ENCODE data around the gene DNMT3B.

Gene DNMT3B

DNA sequence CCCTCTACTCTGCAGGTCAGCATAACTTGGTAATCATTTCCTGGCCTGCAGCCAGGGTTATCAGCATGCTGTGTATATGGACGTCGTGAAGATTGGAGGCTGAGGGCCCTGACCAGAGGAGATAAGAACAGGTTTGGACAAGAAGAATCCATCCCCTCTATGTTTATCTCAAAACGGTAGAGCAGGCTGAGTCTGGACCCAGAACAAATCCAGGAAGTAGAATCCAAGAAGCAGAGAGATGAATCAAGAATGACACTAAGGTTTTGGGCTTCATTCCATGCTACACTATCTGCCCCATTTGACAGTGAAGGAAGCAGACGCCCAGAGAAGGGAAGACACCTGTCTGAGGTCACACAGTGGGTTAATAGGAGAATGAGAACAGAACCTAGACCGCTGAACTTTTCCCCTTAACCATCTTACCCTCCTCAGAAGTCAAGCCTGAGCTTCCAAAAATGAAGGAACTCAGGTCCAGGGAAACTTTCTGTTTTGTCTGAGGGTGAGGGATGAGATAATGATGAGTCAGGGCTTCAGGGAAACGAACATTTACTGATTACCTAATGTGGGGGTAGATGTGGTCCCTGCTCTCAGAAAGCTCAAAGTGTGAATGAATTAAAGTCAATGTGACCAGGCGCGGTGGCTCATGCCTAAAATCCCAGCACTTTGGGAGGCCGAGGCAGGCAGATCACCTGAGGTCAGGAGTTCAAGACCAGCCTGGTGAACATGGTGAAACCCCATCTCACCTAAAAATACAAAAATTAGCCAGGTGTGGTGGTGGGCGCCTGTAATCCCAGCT, 9.5 kb upstream of the DNMT3B start:
- ATAC-seq: peak; percentile 59

GRCh38 chr20:32753731-32754130, 8.5 kb upstream of the DNMT3B start:
- TF ChIP-seq ZFP3 (CRISPR knock-in tag; IDR thresholded peaks at IDR 0.05): no peak
- peak; percentile 74 for ATAC-seq

More for the DNA sequence above, 9.5 kb upstream of the DNMT3B start:
- TF ChIP-seq TCF4 (CRISPR knock-in tag; IDR thresholded peaks at IDR 0.05; ENCODE audit: borderline replicate concordance) (no peak), PPARA (CRISPR knock-in tag; IDR thresholded peaks at IDR 0.05; ENCODE audit: borderline replicate concordance) (no peak), PATZ1 (CRISPR knock-in tag; IDR thresholded peaks at IDR 0.05; ENCODE audit: borderline replicate concordance) (no peak), ZNF8 (CRISPR knock-in tag; IDR thresholded peaks at IDR 0.05) (no peak), ZNF70 (CRISPR knock-in tag; IDR thresholded peaks at IDR 0.05) (no peak), ZNF565 (CRISPR knock-in tag; conservative IDR thresholded peaks at IDR 0.05; ENCODE audit: low read depth) (no peak), ZFP3 (CRISPR knock-in tag; IDR thresholded peaks at IDR 0.05) (no peak), ZC3H10 (CRISPR knock-in tag; IDR thresholded peaks at IDR 0.05) (no peak), TOX (CRISPR knock-in tag; IDR thresholded peaks at IDR 0.05; ENCODE audit: borderline replicate concordance) (no peak), ESRRG (CRISPR knock-in tag; IDR thresholded peaks at IDR 0.05) (no peak), CREB5 (CRISPR knock-in tag; IDR thresholded peaks at IDR 0.05; ENCODE audit: low read depth) (no peak), GLIS3 (CRISPR knock-in tag; IDR thresholded peaks at IDR 0.05) (no peak), OSR1 (CRISPR knock-in tag; IDR thresholded peaks at IDR 0.05) (no peak), ARNTL (CRISPR knock-in tag; IDR thresholded peaks at IDR 0.05; ENCODE audit: borderline replicate concordance, low read depth) (no peak), BACH2 (CRISPR knock-in tag; IDR thresholded peaks at IDR 0.05; ENCODE audit: borderline replicate concordance) (no peak)
- TF ChIP-seq, protein P1, sequence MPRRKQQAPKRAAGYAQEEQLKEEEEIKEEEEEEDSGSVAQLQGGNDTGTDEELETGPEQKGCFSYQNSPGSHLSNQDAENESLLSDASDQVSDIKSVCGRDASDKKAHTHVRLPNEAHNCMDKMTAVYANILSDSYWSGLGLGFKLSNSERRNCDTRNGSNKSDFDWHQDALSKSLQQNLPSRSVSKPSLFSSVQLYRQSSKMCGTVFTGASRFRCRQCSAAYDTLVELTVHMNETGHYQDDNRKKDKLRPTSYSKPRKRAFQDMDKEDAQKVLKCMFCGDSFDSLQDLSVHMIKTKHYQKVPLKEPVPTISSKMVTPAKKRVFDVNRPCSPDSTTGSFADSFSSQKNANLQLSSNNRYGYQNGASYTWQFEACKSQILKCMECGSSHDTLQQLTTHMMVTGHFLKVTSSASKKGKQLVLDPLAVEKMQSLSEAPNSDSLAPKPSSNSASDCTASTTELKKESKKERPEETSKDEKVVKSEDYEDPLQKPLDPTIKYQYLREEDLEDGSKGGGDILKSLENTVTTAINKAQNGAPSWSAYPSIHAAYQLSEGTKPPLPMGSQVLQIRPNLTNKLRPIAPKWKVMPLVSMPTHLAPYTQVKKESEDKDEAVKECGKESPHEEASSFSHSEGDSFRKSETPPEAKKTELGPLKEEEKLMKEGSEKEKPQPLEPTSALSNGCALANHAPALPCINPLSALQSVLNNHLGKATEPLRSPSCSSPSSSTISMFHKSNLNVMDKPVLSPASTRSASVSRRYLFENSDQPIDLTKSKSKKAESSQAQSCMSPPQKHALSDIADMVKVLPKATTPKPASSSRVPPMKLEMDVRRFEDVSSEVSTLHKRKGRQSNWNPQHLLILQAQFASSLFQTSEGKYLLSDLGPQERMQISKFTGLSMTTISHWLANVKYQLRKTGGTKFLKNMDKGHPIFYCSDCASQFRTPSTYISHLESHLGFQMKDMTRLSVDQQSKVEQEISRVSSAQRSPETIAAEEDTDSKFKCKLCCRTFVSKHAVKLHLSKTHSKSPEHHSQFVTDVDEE (CRISPR knock-in tag; IDR thresholded peaks at IDR 0.05): no peak
- TF ChIP-seq, protein P2, sequence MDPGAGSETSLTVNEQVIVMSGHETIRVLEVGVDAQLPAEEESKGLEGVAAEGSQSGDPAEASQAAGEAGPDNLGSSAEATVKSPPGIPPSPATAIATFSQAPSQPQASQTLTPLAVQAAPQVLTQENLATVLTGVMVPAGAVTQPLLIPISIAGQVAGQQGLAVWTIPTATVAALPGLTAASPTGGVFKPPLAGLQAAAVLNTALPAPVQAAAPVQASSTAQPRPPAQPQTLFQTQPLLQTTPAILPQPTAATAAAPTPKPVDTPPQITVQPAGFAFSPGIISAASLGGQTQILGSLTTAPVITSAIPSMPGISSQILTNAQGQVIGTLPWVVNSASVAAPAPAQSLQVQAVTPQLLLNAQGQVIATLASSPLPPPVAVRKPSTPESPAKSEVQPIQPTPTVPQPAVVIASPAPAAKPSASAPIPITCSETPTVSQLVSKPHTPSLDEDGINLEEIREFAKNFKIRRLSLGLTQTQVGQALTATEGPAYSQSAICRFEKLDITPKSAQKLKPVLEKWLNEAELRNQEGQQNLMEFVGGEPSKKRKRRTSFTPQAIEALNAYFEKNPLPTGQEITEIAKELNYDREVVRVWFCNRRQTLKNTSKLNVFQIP (CRISPR knock-in tag; IDR thresholded peaks at IDR 0.05; ENCODE audit: borderline replicate concordance, low read depth): no peak
- TF ChIP-seq, protein P3, sequence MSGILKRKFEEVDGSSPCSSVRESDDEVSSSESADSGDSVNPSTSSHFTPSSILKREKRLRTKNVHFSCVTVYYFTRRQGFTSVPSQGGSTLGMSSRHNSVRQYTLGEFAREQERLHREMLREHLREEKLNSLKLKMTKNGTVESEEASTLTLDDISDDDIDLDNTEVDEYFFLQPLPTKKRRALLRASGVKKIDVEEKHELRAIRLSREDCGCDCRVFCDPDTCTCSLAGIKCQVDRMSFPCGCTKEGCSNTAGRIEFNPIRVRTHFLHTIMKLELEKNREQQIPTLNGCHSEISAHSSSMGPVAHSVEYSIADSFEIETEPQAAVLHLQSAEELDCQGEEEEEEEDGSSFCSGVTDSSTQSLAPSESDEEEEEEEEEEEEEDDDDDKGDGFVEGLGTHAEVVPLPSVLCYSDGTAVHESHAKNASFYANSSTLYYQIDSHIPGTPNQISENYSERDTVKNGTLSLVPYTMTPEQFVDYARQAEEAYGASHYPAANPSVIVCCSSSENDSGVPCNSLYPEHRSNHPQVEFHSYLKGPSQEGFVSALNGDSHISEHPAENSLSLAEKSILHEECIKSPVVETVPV (CRISPR knock-in tag; IDR thresholded peaks at IDR 0.05): no peak

GRCh38 chr20:32756156-32756555, 6.0 kb upstream of the DNMT3B start:
- no peak for ATAC-seq
- TF ChIP-seq, protein P1 (CRISPR knock-in tag; IDR thresholded peaks at IDR 0.05): no peak
- TF ChIP-seq ZFP30 (CRISPR knock-in tag; IDR thresholded peaks at IDR 0.05) (no peak), TOX (CRISPR knock-in tag; IDR thresholded peaks at IDR 0.05; ENCODE audit: borderline replicate concordance) (no peak), ZNF70 (CRISPR knock-in tag; IDR thresholded peaks at IDR 0.05) (no peak), GLIS3 (CRISPR knock-in tag; IDR thresholded peaks at IDR 0.05) (no peak), ISL1 (CRISPR knock-in tag; IDR thresholded peaks at IDR 0.05) (no peak), ZNF565 (CRISPR knock-in tag; conservative IDR thresholded peaks at IDR 0.05; ENCODE audit: low read depth) (no peak)
